Epithelial cell of prostate (primary cell): ENCODE measurements around the gene ACER3.

Source experiments
- DNase-seq: peaks from one replicate; pipeline ENCODE4 v3.0.0-alpha.2; 2011; ENCODE audit warnings: low read depth, low spot score
- H3K27ac ChIP-seq: fragments of 450-650 bp; 2 replicates; pipeline ENCODE4 v1.5.1; 2017; ENCODE audit warnings: mild to moderate bottlenecking

The ACER3 gene

DNA sequence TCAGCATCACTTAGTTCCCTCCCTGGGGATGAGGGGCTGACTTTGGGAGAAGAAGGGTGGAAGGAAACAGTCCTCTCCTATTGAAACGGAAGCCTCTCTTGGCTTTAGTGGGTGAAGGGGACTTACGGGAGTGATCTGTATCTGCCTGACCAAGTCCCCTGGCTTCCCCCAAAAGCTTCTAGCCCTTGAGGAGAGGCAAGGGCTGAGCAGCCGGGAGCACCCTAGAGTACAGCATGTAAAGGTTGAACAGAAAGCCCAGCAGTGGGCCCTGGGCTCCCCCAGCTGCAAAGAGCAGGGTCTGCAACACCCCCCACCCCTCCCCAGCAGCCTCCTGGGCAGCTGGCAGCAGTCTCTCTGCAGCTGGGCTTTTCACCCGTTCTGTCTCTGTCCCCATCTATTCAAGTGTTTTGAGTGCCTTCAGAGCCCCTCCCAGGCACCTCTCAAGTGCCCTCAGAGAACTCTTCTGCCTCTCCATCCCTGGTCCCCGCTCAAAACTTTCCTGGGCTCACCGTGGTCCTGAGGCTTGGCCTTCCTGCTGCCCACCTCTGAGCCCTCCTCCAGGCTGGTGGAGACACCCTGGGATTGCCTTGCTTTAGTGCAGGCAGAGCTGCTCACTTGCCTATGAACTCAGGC, 208.7 kb downstream of the ACER3 start:
- H3K27ac ChIP-seq: no peak overlapping the region
- DNase-seq: no peak

- no peak for DNase-seq
- H3K27ac ChIP-seq: no peak overlapping the region
These were observed 209.4 kb downstream of the ACER3 start for GRCh38 chr11:77069969-77070582.

GRCh38 chr11:77071077-77071476, 210.4 kb downstream of the ACER3 start:
- no peak for DNase-seq
- no peak overlapping the region for H3K27ac ChIP-seq

- no peak for DNase-seq
- H3K27ac ChIP-seq: no peak overlapping the region
These were observed 211.2 kb downstream of the ACER3 start for GRCh38 chr11:77071671-77072605.

- H3K27ac ChIP-seq: no peak overlapping the region
- DNase-seq: no peak
These were observed 212.2 kb downstream of the ACER3 start for GRCh38 chr11:77072851-77073327.

DNA sequence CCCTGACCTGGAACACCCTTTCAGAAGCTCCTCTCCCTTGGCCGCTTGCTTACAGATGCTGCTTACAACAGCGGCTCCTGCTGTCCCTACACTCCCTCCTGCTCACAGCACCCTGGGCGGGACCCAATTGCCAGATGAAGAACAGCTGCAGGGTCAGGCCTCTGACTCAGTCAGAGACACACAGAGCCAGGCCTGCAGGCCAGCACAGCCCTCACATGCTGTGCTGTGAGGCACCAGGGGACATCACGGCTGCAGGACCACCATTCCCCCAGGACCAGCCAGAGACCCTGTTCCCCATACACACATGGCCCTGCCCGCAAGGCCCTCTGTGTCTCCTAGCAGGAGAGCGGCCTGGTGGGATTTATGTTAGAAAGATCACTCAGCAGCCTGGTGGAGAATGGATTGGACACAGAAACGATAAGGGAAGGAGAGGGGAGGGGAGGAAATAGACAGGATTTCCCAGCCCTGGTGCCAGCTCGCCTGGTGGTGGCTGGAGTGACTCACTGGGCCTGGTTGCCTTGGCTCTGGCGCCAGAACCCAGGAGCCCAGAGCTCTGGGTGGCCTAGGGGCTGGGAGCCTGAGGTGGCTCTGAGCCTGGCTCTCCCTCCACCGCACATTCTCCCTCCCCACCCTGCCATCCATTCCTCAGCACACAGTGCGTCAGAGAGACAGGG, 212.7 kb downstream of the ACER3 start:
- H3K27ac ChIP-seq: peak overlapping the region; percentile 33
- DNase-seq: no peak

GRCh38 chr11:77074205-77074604, 213.5 kb downstream of the ACER3 start:
- no peak overlapping the region for H3K27ac ChIP-seq

GRCh38 chr11:77074626-77075221, 214.0 kb downstream of the ACER3 start:
- H3K27ac ChIP-seq: no peak overlapping the region
- no peak for DNase-seq

More at GRCh38 chr11:77074205-77074604, 213.5 kb downstream of the ACER3 start:
- no peak for DNase-seq

- no peak overlapping the region for H3K27ac ChIP-seq
- DNase-seq: no peak
These were observed 214.7 kb downstream of the ACER3 start for GRCh38 chr11:77075425-77075905.
